ENCODE measurements around the gene CIITA.

GRCh38 chr16:10852286-10852685 is 24.7 kb upstream of the CIITA start:
- TF ChIP-seq CTCF (IDR thresholded peaks at IDR 0.05) (no peak), POLR2A (IDR thresholded peaks at IDR 0.05) (no peak)

Measured in lower leg skin (tissue), 3 donors.